Endometrial microvascular endothelial cells (primary cell): ENCODE results near the gene GSK3B. TPM values are rescaled to one million over a fixed set of nuclear protein-coding genes. Genes with fewer than 3 reads are reported as not detected.

Source experiments
- in situ Hi-C: cut with HindIII; loops from 2 replicates; pipeline ENCODE4 v1.10.0; 2017; ENCODE audit warnings: low sequenced_read_pairs, low pct_unique_long_range_greater_than_20kb; ENCODE audit errors: inconsistent ontology term
- total RNA-seq: library from RNA; depleted of rRNA; stranded (reverse); fragments of >200 nt; gene quantifications from one replicate; pipeline ENCODE4 v1.2.3, GENCODE V29; 2015; ENCODE audit errors: inconsistent ontology term

The GSK3B gene
- total RNA-seq, result 45.3 TPM

DNA sequence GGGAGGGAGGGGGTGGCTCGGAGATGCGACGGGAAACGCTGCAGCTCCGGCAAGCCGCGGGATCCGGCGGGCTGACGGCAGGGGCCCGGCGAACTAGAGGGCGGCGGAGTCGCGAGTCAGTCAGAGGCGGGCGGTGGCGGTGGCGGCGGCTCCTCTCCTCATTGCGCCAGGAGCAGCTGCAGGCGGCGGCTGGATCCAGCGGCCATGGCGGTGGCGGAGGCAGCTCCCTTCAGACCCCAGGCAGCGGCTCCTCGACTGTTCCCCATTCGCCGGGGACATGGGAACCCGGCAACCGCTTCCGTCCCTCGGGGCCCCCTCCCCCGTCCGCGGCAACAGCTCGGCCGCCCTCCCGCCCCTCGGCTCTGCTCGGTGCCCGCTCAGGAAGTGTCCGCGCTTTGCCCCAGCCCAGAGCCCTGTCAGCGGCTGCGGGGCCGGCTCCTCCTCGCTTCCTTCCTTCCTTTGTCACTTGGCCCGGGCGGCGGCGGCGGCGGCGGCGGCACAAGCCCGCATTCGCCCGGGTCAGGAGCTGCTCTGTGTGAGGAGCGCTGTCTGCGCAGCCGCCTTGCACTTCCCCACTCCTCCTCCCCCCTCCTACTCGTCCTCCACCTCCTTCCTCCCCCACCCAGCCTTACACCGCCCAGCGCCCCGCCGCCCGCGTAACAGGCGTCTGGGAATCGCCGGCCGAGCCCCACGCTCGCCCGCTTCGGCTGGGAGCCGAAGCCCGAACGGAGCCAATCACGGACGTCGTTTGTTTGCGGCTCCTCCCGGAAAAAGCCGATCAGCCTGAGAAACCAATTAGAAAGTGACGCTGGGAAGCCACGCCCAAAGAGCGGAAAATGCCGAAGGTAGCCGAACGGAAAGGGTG is at the start of gene GSK3B:
TSS of gene GSK3B (minus strand) at position 537 of the 865 bp plus-strand sequence. CDS start 1,013 bp downstream, outside the sequence.
- in situ Hi-C loops, result no loop called here

- in situ Hi-C loops, result no loop called here
These were observed 49.4 kb upstream of the GSK3B start for GRCh38 chr3:120143676-120144075.

DNA sequence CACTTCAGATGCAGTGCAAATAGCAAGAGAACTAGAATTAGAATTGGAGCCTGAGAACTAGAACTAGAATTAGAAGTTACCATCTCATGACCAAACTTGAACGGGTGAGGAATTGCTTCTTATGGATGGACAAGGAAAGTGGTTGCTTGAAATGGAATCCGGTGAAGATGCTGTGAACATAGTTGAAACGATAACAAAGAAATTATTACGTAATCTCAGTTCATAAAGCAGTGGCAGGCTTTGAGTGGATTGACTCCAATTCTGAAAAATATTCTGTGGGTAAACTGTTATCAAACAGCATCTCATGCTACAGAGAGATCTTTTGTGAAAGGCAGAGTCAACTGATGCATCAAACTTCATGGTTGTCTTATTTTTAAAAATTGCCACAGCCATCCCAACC is 48.0 kb upstream of the GSK3B start:
- in situ Hi-C loops, result no loop called here

GRCh38 chr3:120140098-120140742 is 46.0 kb upstream of the GSK3B start:
- in situ Hi-C loops, result no loop called here

- in situ Hi-C loops, result no loop called here
These were observed 44.9 kb upstream of the GSK3B start for GRCh38 chr3:120139140-120139539.

DNA sequence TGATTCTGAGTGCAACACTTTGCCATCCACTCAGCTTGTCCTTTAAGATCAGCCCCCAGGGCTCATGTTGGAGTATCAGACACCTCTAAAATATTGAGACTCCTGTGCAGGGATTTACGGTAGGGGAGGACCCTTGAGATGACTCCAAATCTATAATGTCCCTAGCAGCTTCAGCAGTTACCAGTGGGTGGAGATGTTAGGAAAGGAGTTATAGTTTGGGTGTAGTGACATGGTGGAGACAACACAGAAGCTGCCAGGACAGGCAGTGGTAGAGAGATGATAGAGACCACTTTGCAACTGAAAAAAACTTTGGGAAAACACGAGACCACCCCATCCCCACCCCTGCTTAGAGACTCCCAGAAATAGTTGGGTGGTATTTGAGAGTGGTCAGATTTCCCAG is 43.3 kb upstream of the GSK3B start:
- in situ Hi-C loops, result no loop called here

DNA sequence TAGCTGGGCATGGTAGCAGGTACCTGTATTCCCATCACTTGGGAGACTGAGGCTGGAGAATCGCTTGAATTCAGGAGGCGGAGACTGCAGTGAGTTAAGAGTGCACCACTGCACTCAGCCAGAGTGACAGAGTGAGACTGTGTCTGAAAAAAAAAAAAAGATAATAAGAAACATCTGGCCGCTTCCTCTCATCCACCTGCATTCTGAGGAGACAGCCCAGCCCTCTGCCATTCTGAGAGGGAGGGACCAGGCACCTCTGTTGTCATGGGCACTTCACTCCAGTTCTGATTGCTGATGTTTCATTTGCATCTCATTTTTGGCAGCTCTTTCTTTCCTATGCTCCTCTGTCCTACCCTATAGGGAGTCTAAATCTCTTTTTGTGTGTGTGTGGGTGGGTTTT is 36.4 kb upstream of the GSK3B start:
- in situ Hi-C loops, result no loop called here

GRCh38 chr3:120129718-120130513 is 35.7 kb upstream of the GSK3B start:
- in situ Hi-C loops, result no loop called here

DNA sequence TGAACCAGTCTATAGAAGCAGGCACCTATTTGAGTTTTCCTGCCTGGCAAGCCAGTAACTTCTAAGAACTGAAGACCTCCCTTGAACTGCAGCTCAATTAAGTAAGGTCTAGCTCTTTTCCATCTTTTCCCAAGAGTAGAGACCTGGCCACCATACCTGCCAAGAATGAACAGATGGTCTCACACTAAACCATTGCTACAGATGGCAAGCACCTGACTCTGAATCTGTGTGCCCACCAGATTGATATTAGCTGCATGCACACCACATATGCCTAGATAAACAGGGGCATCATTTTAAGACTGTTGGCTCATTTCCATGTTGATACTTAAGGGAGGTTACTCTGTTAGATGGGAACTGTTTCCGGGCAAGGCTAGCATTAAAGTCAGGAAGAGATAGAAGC is 34.8 kb upstream of the GSK3B start:
- in situ Hi-C loops, result no loop called here

DNA sequence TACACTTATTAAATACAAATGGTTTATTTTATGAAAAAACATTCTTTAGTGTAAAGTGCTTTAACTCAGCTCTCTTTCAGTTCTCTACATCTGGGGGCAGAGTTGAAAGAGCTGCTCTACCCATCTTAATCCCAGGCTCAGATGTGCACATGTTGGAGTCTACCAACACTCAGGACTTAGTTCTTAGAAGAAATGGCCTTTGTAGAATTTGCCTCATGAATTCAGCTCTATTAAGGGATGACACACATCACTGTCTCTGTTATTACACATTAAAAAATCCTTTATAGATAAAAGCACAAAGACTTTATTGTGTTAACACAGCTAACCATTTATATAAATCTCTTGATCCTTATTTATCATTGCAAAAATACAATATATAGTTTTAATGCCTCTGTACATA is 31.7 kb upstream of the GSK3B start:
- in situ Hi-C loops, result no loop called here

GRCh38 chr3:120119846-120120510 is 25.7 kb upstream of the GSK3B start:
- in situ Hi-C loops, result no loop called here

GRCh38 chr3:120114981-120115380 is 20.7 kb upstream of the GSK3B start:
- in situ Hi-C loops, result no loop called here

DNA sequence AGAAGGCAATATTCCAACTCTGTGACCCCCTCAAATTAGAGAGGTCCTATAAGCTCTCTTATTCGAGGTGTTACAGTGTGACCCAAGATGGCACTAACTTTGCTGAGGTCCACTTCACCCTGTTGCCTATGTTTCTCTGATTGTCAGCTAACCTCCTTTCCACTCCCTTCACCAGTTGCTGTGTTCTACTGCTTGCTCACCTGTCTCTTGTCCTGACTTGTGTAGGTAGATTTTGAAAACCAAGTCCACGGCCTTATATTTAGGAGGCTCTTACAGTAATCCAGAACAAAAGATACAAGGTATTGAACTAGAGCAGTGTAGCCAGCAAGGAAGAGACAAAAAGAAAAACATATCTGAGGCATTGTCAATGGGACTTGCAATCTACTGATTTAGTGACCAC is 20.1 kb upstream of the GSK3B start:
- in situ Hi-C loops, result no loop called here

- in situ Hi-C loops, result no loop called here
These were observed 19.2 kb upstream of the GSK3B start for GRCh38 chr3:120113128-120114116.

GRCh38 chr3:120111898-120112297 is 17.7 kb upstream of the GSK3B start:
- in situ Hi-C loops, result no loop called here

GRCh38 chr3:120103276-120103675 is 9.0 kb upstream of the GSK3B start:
- in situ Hi-C loops, result no loop called here

DNA sequence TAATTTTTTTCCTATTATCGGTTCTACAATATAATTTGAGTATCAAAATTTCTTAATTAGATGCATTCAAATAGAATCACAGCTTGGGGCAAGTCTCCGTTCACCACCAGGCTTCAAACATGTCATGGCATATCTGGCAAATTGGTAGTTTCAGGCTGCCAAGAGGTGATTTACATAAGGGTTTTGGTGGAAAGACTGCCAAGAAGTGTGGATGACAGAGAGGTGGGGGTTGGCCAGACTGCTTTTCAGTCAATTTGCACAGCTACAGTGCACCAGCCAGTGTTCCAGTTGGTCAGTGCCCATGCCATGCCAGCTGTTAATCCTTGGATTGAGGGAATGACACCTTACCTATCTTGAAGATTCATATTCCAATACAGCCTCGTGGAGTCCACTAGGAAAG is 8.4 kb upstream of the GSK3B start:
- in situ Hi-C loops, result no loop called here

- in situ Hi-C loops, result no loop called here
These were observed 8.0 kb upstream of the GSK3B start for GRCh38 chr3:120102232-120102631.
